ENCODE measurements around the gene CCL15.

DNA sequence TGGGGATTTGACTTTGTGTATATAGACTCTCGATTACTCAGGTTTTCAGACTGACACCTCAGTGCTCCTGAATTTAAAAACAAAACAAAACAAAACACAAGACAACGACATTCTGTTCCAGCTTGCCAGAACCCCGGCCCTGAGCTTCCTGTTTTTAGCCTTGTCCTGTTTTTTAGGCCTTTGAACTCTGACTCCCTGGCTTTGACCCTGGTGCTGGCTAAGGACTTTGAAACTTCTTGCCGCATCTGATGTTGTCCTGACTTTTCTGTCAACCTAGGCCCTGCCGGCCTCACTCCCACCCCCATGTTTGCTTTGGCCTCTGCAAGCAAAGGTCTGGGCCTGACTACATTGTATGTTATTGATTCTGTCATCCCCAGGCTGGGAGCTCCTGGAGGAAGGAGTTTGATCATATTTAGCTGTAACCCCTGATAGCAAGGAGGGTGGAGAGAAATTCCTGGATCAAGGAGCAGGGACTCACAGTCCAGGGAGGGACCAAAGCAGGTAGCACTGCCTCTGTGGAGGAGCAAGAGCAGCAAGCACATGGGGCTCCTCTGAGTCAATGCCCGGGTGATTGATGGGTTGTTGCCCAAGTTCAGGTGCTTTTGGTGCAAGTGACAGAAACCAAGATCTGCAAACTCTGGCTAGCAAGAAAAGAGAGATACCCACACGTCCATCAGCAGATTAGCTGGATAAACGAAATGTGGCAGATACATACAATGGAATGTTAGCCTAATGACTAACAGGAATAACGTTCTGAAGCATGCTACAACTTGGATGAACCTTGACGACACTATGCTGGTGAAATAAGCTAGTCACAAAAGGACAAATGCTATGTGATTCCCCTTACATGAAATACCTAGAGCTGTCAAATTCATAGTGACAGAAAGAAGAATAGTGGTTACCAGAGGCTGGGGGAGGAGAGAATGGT lies 27.8 kb downstream of the CCL15 start:
- TF ChIP-seq CTCF (IDR thresholded peaks at IDR 0.05; ENCODE audit: insufficient read depth, low read length) = no peak
- TF ChIP-seq, protein P1, sequence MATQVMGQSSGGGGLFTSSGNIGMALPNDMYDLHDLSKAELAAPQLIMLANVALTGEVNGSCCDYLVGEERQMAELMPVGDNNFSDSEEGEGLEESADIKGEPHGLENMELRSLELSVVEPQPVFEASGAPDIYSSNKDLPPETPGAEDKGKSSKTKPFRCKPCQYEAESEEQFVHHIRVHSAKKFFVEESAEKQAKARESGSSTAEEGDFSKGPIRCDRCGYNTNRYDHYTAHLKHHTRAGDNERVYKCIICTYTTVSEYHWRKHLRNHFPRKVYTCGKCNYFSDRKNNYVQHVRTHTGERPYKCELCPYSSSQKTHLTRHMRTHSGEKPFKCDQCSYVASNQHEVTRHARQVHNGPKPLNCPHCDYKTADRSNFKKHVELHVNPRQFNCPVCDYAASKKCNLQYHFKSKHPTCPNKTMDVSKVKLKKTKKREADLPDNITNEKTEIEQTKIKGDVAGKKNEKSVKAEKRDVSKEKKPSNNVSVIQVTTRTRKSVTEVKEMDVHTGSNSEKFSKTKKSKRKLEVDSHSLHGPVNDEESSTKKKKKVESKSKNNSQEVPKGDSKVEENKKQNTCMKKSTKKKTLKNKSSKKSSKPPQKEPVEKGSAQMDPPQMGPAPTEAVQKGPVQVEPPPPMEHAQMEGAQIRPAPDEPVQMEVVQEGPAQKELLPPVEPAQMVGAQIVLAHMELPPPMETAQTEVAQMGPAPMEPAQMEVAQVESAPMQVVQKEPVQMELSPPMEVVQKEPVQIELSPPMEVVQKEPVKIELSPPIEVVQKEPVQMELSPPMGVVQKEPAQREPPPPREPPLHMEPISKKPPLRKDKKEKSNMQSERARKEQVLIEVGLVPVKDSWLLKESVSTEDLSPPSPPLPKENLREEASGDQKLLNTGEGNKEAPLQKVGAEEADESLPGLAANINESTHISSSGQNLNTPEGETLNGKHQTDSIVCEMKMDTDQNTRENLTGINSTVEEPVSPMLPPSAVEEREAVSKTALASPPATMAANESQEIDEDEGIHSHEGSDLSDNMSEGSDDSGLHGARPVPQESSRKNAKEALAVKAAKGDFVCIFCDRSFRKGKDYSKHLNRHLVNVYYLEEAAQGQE (IDR thresholded peaks at IDR 0.05; ENCODE audit: insufficient replicate concordance, low read depth) = no peak
